Upper lobe of left lung (tissue), 6 donors: ENCODE data around the gene RASL10B. TPM values are rescaled to one million over a fixed set of nuclear protein-coding genes. Genes with fewer than 3 reads are reported as not detected.

Source experiments
- ATAC-seq, 2 donors: fragments of 200-7000 bp; cut with Tn5 transposase; one replicate each; pipeline ENCODE4 v1.9.1; 2022; ENCODE audit warnings: mild to moderate bottlenecking in 2 of 2, moderate library complexity in 2 of 2; ENCODE audit not compliant: low FRiP score in 2 of 2
- DNase-seq, 2 donors: peaks; one replicate each; pipeline ENCODE4 v3.0.0-alpha.2; 2019 to 2020
- H3K27ac ChIP-seq, 4 donors: fragments of 200-600 bp; sonication (generic); one replicate each; pipeline ENCODE4 v1.5.1; 2016 to 2019
- H3K27me3 ChIP-seq, 4 donors: fragments of 200-600 bp; sonication (generic); one replicate each; pipeline ENCODE4 v1.5.1; 2017 to 2019
- H3K36me3 ChIP-seq, 4 donors: fragments of 200-600 bp; sonication (generic); one replicate each; pipeline ENCODE4 v1.5.1; 2016 to 2019
- H3K4me1 ChIP-seq, 4 donors: fragments of 200-600 bp; sonication (generic); one replicate each; pipeline ENCODE4 v1.5.1; 2018 to 2019
- H3K4me3 ChIP-seq, 4 donors: fragments of 200-600 bp; sonication (generic); one replicate each; pipeline ENCODE4 v1.5.1; 2017 to 2019; ENCODE audit warnings: mild to moderate bottlenecking in 2 of 4, moderate library complexity in 1 of 4
- H3K9me3 ChIP-seq, 4 donors: fragments of 200-600 bp; sonication (generic); one replicate each; pipeline ENCODE4 v1.5.1; 2018 to 2019
- EP300 ChIP-seq, 4 donors: sonication (generic); formaldehyde crosslinking; IDR thresholded peaks; one replicate each; pipeline ENCODE4 v1.5.1; 2017; ENCODE audit warnings: antibody characterized with exemption in 4 of 4, control low read depth in 2 of 4
- POLR2A ChIP-seq, 4 donors: fragments of 450-650 bp; IDR thresholded peaks; one replicate each; pipeline ENCODE4 v1.5.1; 2016 to 2017; ENCODE audit warnings: antibody characterized with exemption in 4 of 4, mild to moderate bottlenecking in 2 of 4
- POLR2AphosphoS5 ChIP-seq, 2 donors: sonication (generic); formaldehyde crosslinking; IDR thresholded peaks; one replicate each; pipeline ENCODE4 v1.5.1; 2017; ENCODE audit warnings: antibody characterized with exemption in 2 of 2
- WGBS, 2 donors: methylation state at CpG; one replicate each; pipeline ENCODE4 v1.1.5; 2017 to 2018; 5-methylcytosine and 5-hydroxymethylcytosine counted together
- total RNA-seq, 6 donors: library from RNA; depleted of rRNA in 4 of 6; stranded (reverse); fragments of >200 nt in 4 of 6; gene quantifications; one replicate each; pipeline versions ENCODE4 v1.1.0 to v1.2.1, GENCODE V29; 2016 to 2021
- TF ChIP-seq, protein P1 (sequence below), 6 experiments: fragments of 450-650 bp in 4 of 6; fragments of 200-600 bp in 2 of 6; sonication (generic) in 2 of 6; IDR thresholded peaks; one replicate each; pipeline ENCODE4 v1.5.1; 2016 to 2019; ENCODE audit warnings: antibody characterized with exemption in 6 of 6
- donor health status: DM: no; HTN: no; CAD: no; lungs with moderate emphysema.
- donor health status: DM: no; HTN: yes; CAD: no; lungs with severe emphysema.

RASL10B gene
- total RNA-seq, 6 donors from 2014 or later, result 1.0 to 4.1 (median 1.7) TPM

- TF ChIP-seq EP300 (IDR thresholded peaks at IDR 0.05) (no peak), POLR2AphosphoS5 (IDR thresholded peaks at IDR 0.05) (no peak), POLR2A (IDR thresholded peaks at IDR 0.05) (no peak)
- TF ChIP-seq, protein P1, sequence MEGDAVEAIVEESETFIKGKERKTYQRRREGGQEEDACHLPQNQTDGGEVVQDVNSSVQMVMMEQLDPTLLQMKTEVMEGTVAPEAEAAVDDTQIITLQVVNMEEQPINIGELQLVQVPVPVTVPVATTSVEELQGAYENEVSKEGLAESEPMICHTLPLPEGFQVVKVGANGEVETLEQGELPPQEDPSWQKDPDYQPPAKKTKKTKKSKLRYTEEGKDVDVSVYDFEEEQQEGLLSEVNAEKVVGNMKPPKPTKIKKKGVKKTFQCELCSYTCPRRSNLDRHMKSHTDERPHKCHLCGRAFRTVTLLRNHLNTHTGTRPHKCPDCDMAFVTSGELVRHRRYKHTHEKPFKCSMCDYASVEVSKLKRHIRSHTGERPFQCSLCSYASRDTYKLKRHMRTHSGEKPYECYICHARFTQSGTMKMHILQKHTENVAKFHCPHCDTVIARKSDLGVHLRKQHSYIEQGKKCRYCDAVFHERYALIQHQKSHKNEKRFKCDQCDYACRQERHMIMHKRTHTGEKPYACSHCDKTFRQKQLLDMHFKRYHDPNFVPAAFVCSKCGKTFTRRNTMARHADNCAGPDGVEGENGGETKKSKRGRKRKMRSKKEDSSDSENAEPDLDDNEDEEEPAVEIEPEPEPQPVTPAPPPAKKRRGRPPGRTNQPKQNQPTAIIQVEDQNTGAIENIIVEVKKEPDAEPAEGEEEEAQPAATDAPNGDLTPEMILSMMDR (IDR thresholded peaks at IDR 0.05), result peak; percentile 85 to 93 (median 90)
- peak; percentile 76 to 86 for ATAC-seq
- Histone ChIP-seq H3K27ac (no peak overlapping the region), H3K4me3 (no peak overlapping the region), H3K27me3 (peaks cover 0 to 19% (median 6%) of the 10 kb centered on the region in 4 donors), H3K9me3 (no peaks in the 10 kb centered on the region), H3K36me3 (no peaks in the 10 kb centered on the region), H3K4me1 (peaks cover 4 to 20% (median 14%) of the 10 kb centered on the region in 4 donors)
- WGBS, 2 donors, result 28 to 40% methylated on average over 3 to 12 of the region's 12 CpGs
- DNase-seq, result peak in 1 of 2 donors; percentile 74
Observed at GRCh38 chr17:35747540-35748017, 16.1 kb downstream of the RASL10B start.

DNA sequence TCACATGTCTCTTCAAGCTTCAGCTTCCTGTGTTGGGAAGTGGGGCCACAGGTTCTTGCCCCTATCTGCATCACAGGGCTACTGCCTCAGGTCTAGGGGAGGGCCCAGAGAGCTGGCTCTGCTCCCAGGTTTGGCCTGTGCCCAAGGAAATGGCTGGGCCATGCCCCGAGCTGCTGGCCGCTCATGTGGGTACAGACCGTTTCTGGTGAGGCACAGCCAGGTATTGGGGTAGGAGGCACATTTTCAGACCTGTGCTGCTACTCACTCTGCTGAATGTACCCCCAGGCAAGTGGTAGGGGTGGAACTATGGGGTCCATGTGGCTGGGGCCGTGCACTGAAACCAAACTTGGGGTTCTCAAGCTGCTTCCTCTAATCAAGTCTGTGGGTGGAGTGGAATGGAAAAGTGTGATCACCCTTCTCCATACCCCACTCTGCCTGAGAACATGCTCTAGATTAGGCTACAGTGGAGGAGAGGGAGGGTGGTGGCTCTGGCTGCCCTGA lies 17.0 kb downstream of the RASL10B start:
- DNase-seq, result peak in 1 of 2 donors; percentile 61
- Histone ChIP-seq H3K4me1 (peaks cover 4 to 22% (median 14%) of the 10 kb centered on the region in 4 donors), H3K4me3 (no peak overlapping the region), H3K27me3 (peaks cover 0 to 19% (median 6%) of the 10 kb centered on the region in 4 donors), H3K9me3 (no peaks in the 10 kb centered on the region), H3K36me3 (no peaks in the 10 kb centered on the region), H3K27ac (no peak overlapping the region)
- 17 to 22% methylated on average over 1 to 4 of the region's 4 CpGs for WGBS, 2 donors
- TF ChIP-seq EP300 (IDR thresholded peaks at IDR 0.05), result no peak
- TF ChIP-seq POLR2AphosphoS5 (IDR thresholded peaks at IDR 0.05), result no peak
- TF ChIP-seq, protein P1 (IDR thresholded peaks at IDR 0.05), result no peak
- no peak for TF ChIP-seq POLR2A (IDR thresholded peaks at IDR 0.05)
- ATAC-seq, result peak in 1 of 2 donors; percentile 34

- no peaks in the 10 kb centered on the region for H3K36me3 ChIP-seq
- TF ChIP-seq, protein P1 (IDR thresholded peaks at IDR 0.05), result no peak
- TF ChIP-seq POLR2AphosphoS5 (IDR thresholded peaks at IDR 0.05), result no peak
- no peak for TF ChIP-seq POLR2A (IDR thresholded peaks at IDR 0.05)
- no peak for TF ChIP-seq EP300 (IDR thresholded peaks at IDR 0.05)
- H3K4me3 ChIP-seq, result no peak overlapping the region
- peaks cover 0 to 19% (median 6%) of the 10 kb centered on the region in 4 donors for H3K27me3 ChIP-seq
- no peaks in the 10 kb centered on the region for H3K9me3 ChIP-seq
- no peak for DNase-seq
- no peak overlapping the region for H3K27ac ChIP-seq
- 76 to 86% methylated on average over 6 of the region's 6 CpGs for WGBS, 2 donors
- ATAC-seq, result no peak
- H3K4me1 ChIP-seq, result peaks cover 4 to 22% (median 14%) of the 10 kb centered on the region in 4 donors
Observed at GRCh38 chr17:35748979-35749378, 17.5 kb downstream of the RASL10B start.

GRCh38 chr17:35749560-35750412 lies 18.3 kb downstream of the RASL10B start:
- H3K4me1 ChIP-seq, result peaks cover 4 to 22% (median 14%) of the 10 kb centered on the region in 4 donors
- ATAC-seq (no peak), DNase-seq (peak in 1 of 2 donors; percentile 85)
- H3K27me3 ChIP-seq, result peaks cover 0 to 19% (median 6%) of the 10 kb centered on the region in 4 donors
- H3K27ac ChIP-seq, result no peak overlapping the region
- H3K36me3 ChIP-seq, result no peaks in the 10 kb centered on the region
- no peaks in the 10 kb centered on the region for H3K9me3 ChIP-seq
- H3K4me3 ChIP-seq, result peak overlapping the region in 2 of 4 donors; percentile 10 to 13
- 6 to 17% methylated on average over 10 to 29 of the region's 35 CpGs for WGBS, 2 donors
- TF ChIP-seq, protein P1 (IDR thresholded peaks at IDR 0.05), result no peak
- TF ChIP-seq EP300 (IDR thresholded peaks at IDR 0.05) (no peak), POLR2A (IDR thresholded peaks at IDR 0.05) (no peak)
